Measurements from ENCODE around the gene ST3GAL3. TPM values are rescaled to one million over a fixed set of nuclear protein-coding genes. Genes with fewer than 3 reads are reported as not detected.

The ST3GAL3 gene
- polyA plus RNA-seq, 2 of the 4 experiments (the other 2 are of a cell fraction), result 2.5 to 4.0 TPM

DNA sequence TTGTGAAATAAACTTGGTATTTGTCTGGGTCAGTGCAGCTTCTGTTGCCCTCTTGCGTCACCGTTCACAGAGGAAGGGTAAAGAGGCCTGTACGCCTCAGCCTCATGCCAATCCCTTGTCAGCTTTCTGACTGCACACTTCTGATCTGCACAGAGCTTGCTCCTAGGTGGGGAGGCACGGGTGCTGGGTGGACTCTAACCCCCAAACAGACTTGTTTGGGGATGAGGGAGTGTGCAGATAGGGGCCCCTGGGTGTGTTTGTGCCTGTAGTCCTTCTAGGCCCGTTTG is 270.9 kb downstream of the ST3GAL3 start:
- no peak for FAIRE-seq
- Histone ChIP-seq H3K4me1 (peaks cover 37% of the 10 kb centered on the region; the same call in 2 of the 3 replicates), H3K4me2 (peak overlapping the region; percentile 91), H3K9me3 (no peaks in the 10 kb centered on the region), H3K4me3 (peak overlapping the region; percentile 95), H3K27ac (peak overlapping the region; percentile 84 to 100; a peak in 5 of 6 replicates)
- 63% methylated on average over 5 of the region's 5 CpGs for WGBS (ENCODE audit: missing lambda C conversion rate)
- POLR2A ChIA-PET, result no interaction called here
- CTCF ChIA-PET, result interaction anchor here (1.3 to 1.8 kb wide), 5 partner anchors 12 to 215 kb away, joined by 3 to 7 read pairs (median 5); no protein-coding TSS in a partner anchor
- DNase-seq (ENCODE audit: low read depth in 1 of 2, low spot score in 1 of 2), result no peak
- ATAC-seq, result no peak
- TF ChIP-seq CEBPB (IDR thresholded peaks at IDR 0.05) (peak in 1 of 2 experiments; percentile 36; a peak in 1 of 4 replicates), EHMT2 (IDR thresholded peaks at IDR 0.05; ENCODE audit: low read depth) (no peak), SREBF2 (IDR thresholded peaks at IDR 0.05) (no peak), NR3C1 (IDR thresholded peaks at IDR 0.05) (no peak), NFE2L2 (conservative IDR thresholded peaks at IDR 0.05; ENCODE audit: low read length) (no peak), CHD2 (IDR thresholded peaks at IDR 0.05; ENCODE audit: low read length, partially characterized antibody) (no peak), MAFK (IDR thresholded peaks at IDR 0.05; ENCODE audit: partially characterized antibody) (no peak)
- TF ChIP-seq, protein P1, sequence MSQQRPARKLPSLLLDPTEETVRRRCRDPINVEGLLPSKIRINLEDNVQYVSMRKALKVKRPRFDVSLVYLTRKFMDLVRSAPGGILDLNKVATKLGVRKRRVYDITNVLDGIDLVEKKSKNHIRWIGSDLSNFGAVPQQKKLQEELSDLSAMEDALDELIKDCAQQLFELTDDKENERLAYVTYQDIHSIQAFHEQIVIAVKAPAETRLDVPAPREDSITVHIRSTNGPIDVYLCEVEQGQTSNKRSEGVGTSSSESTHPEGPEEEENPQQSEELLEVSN (IDR thresholded peaks at IDR 0.05; ENCODE audit: borderline replicate concordance, low read depth), result no peak
- TF ChIP-seq, protein P2, sequence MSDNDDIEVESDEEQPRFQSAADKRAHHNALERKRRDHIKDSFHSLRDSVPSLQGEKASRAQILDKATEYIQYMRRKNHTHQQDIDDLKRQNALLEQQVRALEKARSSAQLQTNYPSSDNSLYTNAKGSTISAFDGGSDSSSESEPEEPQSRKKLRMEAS (IDR thresholded peaks at IDR 0.05), result no peak

DNA sequence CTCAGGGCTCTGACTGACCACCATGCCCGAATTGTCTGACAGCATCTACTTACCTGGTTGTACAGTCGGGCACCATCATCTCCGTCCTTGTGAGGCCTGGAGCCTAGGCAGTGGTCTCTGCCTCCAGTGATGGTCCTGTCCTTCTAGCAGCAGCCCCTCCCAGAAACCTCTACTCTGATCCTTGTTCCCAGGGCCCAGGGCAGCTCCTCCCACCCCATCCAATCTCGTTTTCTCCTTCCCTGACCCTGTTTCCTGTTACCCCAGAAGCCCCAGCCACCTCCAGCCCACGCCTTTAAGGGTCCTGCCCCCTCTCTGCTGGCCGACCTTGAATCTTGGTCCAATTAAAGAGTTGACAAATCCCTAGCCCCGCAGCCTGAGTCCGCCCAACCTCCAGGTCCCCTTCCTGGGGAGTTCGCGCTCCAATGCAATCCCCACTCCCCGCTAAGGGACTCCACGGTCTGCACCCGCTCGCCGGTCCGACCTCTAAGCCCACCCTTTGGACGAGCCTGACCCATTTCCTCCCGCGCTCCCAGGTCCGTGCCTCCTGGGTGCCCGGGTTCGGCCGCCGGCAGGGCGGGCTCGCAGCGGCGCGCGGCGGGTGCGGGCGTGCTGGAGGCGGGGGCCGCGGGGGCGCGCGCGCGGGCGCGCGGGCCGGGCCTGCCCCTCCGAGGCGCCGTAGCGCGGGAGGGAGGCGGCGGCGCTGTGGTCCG is 271.4 kb downstream of the ST3GAL3 start, which contains the start of gene B4GALT2:
Gene B4GALT2, plus strand, starts transcription at position 660 of the 710 bp plus-strand sequence. CDS start 1,951 bp downstream, outside the sequence.
- ChIA-PET POLR2A (no interaction called here), CTCF (interaction anchor here (1.3 to 1.8 kb wide), 5 partner anchors 12 to 215 kb away, joined by 3 to 7 read pairs (median 5); no protein-coding TSS in a partner anchor)
- WGBS (ENCODE audit: missing lambda C conversion rate), result 13% methylated on average over 19 of the region's 54 CpGs
- ATAC-seq (peak in 1 of 2 experiments; percentile 15; a peak in 2 of 6 replicates), DNase-seq (ENCODE audit: low read depth in 1 of 2, low spot score in 1 of 2) (no peak), FAIRE-seq (no peak)
- H3K4me3 ChIP-seq, result peak within 1 kb of the TSS; percentile 95
- TF ChIP-seq, protein P3, sequence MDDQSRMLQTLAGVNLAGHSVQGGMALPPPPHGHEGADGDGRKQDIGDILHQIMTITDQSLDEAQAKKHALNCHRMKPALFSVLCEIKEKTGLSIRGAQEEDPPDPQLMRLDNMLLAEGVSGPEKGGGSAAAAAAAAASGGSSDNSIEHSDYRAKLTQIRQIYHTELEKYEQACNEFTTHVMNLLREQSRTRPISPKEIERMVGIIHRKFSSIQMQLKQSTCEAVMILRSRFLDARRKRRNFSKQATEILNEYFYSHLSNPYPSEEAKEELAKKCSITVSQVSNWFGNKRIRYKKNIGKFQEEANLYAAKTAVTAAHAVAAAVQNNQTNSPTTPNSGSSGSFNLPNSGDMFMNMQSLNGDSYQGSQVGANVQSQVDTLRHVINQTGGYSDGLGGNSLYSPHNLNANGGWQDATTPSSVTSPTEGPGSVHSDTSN (IDR thresholded peaks at IDR 0.05), result 0 out of 2 replicates have a peak, but pooled peaks have one; percentile 6
- TF ChIP-seq EHF (CRISPR knock-in tag; IDR thresholded peaks at IDR 0.05), result no peak
- TF ChIP-seq POLR2A (IDR thresholded peaks at IDR 0.05; ENCODE audit: low read length), result peak; percentile 13; the same call in 1 of the 2 replicates
- peak within 1 kb of the TSS; percentile 84 to 100 for H3K27ac ChIP-seq
- peaks cover 37% of the 10 kb centered on the region; the same call in 2 of the 3 replicates for H3K4me1 ChIP-seq
- peak within 1 kb of the TSS; percentile 91 for H3K4me2 ChIP-seq
- H3K9me3 ChIP-seq, result no peaks in the 10 kb centered on the region

DNA sequence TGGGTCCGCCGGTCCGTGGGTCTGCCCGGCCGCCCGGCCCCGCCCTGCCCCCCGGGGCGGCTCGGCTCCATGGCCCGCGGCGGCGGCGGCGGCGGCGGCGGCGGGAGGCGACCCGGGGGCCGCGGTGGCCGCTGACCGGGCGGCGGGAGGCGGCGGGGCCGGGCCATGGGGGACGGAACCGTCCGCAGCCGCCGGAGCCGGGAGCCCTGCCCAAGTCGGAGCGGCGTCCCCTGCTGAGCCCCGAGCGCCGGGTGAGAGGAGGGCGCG is 271.9 kb downstream of the ST3GAL3 start:
- FAIRE-seq (no peak), ATAC-seq (no peak), DNase-seq (ENCODE audit: low read depth in 1 of 2, low spot score in 1 of 2) (no peak)
- peak overlapping the region; percentile 84 to 100 for H3K27ac ChIP-seq
- WGBS (ENCODE audit: missing lambda C conversion rate), result no CpG with 5 or more reads among the region's 45 CpGs
- peak overlapping the region; percentile 95 for H3K4me3 ChIP-seq
- TF ChIP-seq CBX8 (IDR thresholded peaks at IDR 0.05) (no peak), HOXB13 (CRISPR knock-in tag; IDR thresholded peaks at IDR 0.05; ENCODE audit: low read depth) (no peak), RAD21 (conservative IDR thresholded peaks at IDR 0.05 in 1 of 2, IDR thresholded peaks at IDR 0.05 in 1 of 2) (no peak), CBX2 (IDR thresholded peaks at IDR 0.05; ENCODE audit: borderline replicate concordance, low read depth) (no peak), ZC3H11A (IDR thresholded peaks at IDR 0.05) (no peak), FOSB (CRISPR knock-in tag; IDR thresholded peaks at IDR 0.05) (no peak), FOSL2 (IDR thresholded peaks at IDR 0.05) (no peak), FOSL2 (CRISPR knock-in tag; IDR thresholded peaks at IDR 0.05) (no peak), EHMT2 (IDR thresholded peaks at IDR 0.05; ENCODE audit: low read depth) (no peak)
- H3K4me1 ChIP-seq, result peaks cover 34% of the 10 kb centered on the region; the same call in 2 of the 3 replicates
- ChIA-PET POLR2A (no interaction called here), CTCF (no interaction called here)
- H3K4me2 ChIP-seq, result peak overlapping the region; percentile 91
- H3K9me3 ChIP-seq, result no peaks in the 10 kb centered on the region
